AG10803 (cell line): ENCODE measurements around the gene WFDC13.

ENCODE experiments used
- DNase-seq: peaks from one replicate; pipeline ENCODE4 v3.0.0; 2010; ENCODE audit warnings: low read depth
- H3K4me3 ChIP-seq: 2 replicates; pipeline ENCODE4 v1.5.1; 2011; ENCODE audit warnings: mild to moderate bottlenecking, low read length, control low read depth
- TF ChIP-seq, protein P1 (sequence below): conservative IDR thresholded peaks from 2 replicates; pipeline ENCODE4 v1.5.1; 2011; ENCODE audit warnings: mild to moderate bottlenecking, low read length, control low read depth, inconsistent platforms

The WFDC13 gene

DNA sequence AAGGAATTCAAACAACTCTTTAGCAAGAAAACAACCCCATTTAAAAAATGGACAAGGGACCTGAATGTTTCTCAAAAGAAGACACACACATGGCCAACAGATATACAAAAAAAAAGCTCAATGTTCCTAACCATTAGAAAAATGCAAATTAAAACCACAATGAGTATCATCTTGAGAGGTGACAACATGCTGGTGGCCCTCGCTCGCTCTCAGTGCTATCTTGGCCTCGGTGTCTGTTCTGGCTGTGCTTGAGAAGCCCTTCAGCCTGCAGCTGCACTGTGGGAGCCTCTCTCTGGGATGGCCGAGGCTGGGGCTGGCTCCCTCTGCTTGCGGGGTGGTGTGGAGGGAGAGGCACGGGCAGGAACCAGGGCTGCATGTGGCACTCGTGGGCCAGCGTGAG is 33.7 kb downstream of the WFDC13 start:
- no peak for DNase-seq
- no peak overlapping the region for H3K4me3 ChIP-seq
- TF ChIP-seq, protein P1, sequence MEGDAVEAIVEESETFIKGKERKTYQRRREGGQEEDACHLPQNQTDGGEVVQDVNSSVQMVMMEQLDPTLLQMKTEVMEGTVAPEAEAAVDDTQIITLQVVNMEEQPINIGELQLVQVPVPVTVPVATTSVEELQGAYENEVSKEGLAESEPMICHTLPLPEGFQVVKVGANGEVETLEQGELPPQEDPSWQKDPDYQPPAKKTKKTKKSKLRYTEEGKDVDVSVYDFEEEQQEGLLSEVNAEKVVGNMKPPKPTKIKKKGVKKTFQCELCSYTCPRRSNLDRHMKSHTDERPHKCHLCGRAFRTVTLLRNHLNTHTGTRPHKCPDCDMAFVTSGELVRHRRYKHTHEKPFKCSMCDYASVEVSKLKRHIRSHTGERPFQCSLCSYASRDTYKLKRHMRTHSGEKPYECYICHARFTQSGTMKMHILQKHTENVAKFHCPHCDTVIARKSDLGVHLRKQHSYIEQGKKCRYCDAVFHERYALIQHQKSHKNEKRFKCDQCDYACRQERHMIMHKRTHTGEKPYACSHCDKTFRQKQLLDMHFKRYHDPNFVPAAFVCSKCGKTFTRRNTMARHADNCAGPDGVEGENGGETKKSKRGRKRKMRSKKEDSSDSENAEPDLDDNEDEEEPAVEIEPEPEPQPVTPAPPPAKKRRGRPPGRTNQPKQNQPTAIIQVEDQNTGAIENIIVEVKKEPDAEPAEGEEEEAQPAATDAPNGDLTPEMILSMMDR, result no peak

DNA sequence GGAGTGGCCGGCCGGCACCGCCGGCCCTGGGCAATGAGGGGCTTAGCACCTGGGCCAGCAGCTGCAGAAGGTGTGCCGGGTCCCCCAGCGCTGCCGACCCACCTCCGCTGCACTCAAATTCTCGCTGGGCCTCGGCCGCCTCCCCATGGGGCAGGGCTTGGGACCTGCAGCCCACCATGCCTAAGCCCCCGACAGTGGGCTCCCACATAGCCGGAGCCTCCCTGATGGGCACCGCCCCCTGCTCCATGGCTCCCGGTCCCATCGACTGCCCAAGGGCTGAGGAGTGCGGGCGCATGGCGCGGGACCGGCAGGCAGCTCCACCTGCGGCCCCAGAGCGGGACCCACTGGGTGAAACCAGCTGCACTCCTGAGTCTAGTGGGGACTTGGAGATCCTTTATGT is 34.1 kb downstream of the WFDC13 start:
- DNase-seq, result no peak
- TF ChIP-seq, protein P1, result no peak
- no peak overlapping the region for H3K4me3 ChIP-seq

DNA sequence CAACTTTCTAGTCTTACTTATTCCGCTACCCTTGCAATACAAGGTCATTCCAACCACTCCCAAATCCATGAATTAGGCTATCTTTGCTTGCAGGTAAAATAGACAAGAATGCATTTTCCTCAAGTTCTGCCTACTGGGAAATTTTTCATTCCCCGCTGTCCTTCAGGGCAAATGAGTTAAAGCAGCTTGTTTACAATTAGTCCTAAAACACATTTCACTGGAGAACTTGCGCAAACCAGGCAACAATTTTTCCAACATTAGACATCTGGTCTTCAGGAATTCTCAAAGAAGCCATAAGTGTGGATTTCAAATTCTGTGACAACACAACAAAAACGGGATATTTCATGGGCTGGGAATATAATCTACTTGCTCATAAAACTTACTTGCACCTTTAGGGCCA is 40.8 kb downstream of the WFDC13 start:
- no peak for DNase-seq
- TF ChIP-seq, protein P1, result no peak
- H3K4me3 ChIP-seq, result no peak overlapping the region

DNA sequence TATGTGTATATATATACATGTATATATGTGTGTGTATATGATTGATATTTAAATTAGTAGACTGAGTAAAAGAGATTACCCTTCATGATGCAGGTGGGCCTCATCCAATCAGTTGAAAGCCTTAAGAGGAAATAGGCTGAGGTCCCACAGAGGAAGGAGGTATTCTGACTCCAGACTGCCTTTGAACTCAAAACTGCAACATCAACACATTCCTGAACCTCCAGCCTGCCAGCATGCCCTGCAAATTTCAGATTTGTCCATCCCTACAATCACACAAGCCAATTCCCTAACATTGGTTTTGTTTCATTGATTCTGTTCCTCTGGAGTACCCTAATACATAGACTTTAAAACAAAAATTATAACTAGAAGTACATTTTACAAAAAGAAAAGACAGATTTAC is 43.2 kb downstream of the WFDC13 start:
- no peak overlapping the region for H3K4me3 ChIP-seq
- DNase-seq, result no peak
- TF ChIP-seq, protein P1, result no peak

DNA sequence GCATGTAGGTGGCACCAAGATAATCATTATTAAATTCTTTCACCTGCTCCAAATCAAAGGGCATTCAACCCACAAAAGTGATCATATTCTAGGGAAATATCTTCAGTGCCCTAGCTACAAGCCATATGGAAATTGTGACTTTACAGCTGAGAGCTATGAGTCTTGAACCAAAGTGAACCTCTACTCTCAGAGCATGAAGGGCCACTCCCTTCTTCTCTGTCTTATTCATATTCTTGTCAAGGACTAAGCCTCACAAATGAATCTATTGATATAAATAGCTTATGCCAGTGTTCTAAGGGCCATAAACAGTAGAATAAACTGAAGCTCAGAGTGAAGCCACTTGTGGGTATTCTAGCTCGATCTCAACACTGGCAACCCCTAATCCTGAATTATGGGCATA is 49.9 kb downstream of the WFDC13 start:
- DNase-seq, result no peak
- no peak overlapping the region for H3K4me3 ChIP-seq

DNA sequence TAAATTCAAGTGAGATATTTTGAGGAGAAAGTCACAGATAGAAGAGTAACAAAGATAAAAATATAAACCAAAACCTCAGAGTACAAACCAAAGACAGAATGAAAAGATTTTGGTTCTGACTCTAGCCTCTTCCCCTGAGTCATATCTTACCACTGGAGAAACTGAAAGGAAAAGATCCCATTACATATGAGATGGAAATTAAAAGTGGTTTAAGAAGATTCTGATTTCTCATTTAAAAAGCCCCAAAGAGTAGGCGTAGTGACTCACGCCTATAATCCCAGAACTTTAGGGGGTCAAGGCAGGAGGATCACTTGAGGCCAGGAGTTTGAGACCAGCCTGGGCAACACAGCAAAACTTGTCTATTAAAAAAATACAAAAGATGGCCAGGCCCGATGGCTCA is 50.9 kb downstream of the WFDC13 start:
- H3K4me3 ChIP-seq, result no peak overlapping the region
- TF ChIP-seq, protein P1, result no peak
- DNase-seq, result no peak

More for the DNA sequence above, 49.9 kb downstream of the WFDC13 start:
- TF ChIP-seq, protein P1, result no peak

DNA sequence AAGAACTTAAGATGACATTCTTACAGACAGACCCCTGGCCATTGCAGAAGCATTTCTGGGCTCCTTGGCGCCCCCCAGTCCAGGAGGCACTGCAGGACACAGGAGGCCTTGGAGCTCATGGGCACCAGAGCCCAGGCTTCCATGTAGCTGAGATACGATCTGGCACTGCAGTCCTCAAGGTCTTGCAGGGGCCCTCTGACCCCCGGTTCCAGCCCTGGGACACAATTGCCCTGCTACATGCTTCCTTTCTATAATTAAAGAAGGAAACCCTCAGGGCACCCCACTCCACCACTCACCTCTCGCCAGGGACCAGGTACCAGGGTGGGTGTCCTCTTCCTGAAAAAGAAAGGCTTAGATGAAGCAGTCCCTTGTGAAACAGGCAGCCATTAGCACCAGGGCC is 56.3 kb downstream of the WFDC13 start:
- no peak overlapping the region for H3K4me3 ChIP-seq
- TF ChIP-seq, protein P1, result no peak
- no peak for DNase-seq
